SK-N-SH (cell line): Measurements from ENCODE around the gene NIN. TPM values are rescaled to one million over a fixed set of nuclear protein-coding genes. Genes with fewer than 3 reads are reported as not detected.

Experiments used
- CTCF ChIA-PET: fragments of 300-600, 350-600 bp; formaldehyde crosslinking; extraction: SDS; loops from one replicate; lab custom pipeline; 2021; lab: Yijun Ruan, JAX
- POLR2A ChIA-PET: fragments of 350-600 bp; sonication (Branson Sonifier 250); formaldehyde crosslinking; extraction: SDS; loops from one replicate; lab custom pipeline; 2020; ENCODE audit warnings: antibody characterized with exemption, inconsistent platforms; lab: Yijun Ruan, JAX
- DNase-seq: peaks from one replicate; pipeline ENCODE4 v3.0.0; 2012
- H2AFZ ChIP-seq: fragments of 200-600 bp; sonication (generic); 2 replicates; pipeline ENCODE4 v1.8.1; 2016; ENCODE audit warnings: antibody characterized with exemption, mild to moderate bottlenecking, low read depth
- H3F3A ChIP-seq: fragments of 200-600 bp; sonication (generic); replicated peaks from 2 replicates; pipeline ENCODE3; 2016; ENCODE audit warnings: antibody characterized with exemption, mild to moderate bottlenecking; ENCODE audit not compliant: insufficient read depth
- H3K27ac ChIP-seq, 2 experiments: fragments of 200-500 bp in 1 of 2; fragments of 200-600 bp in 1 of 2; sonication (Bioruptor generic) in 1 of 2; sonication (generic), shearing (Covaris generic) in 1 of 2; 2 replicates each; pipeline versions ENCODE4 v1.5.1 to v1.6.1; 2014 to 2016; ENCODE audit warnings: low read depth in 2 of 2, inconsistent platforms in 1 of 2, low read length in 1 of 2, mild to moderate bottlenecking in 1 of 2, mixed read lengths in 1 of 2
- H3K27me3 ChIP-seq: fragments of 200-600 bp; sonication (generic), shearing (Covaris generic); 2 replicates; pipeline ENCODE4 v1.6.1; 2016; ENCODE audit warnings: mixed run types; ENCODE audit not compliant: insufficient read depth
- H3K36me3 ChIP-seq, 2 experiments: fragments of 200-500 bp in 1 of 2; fragments of 200-600 bp in 1 of 2; sonication (Bioruptor generic) in 1 of 2; sonication (generic) in 1 of 2; replicated peaks in 1 of 2; 2 replicates each; pipeline versions ENCODE3 to v1.5.1; 2014 to 2016; ENCODE audit warnings: low read length in 1 of 2, mild to moderate bottlenecking in 1 of 2; ENCODE audit not compliant: insufficient read depth in 2 of 2, control insufficient read depth in 1 of 2
- H3K4me1 ChIP-seq, 2 experiments: fragments of 200-500 bp in 1 of 2; fragments of 200-600 bp in 1 of 2; sonication (Bioruptor generic) in 1 of 2; sonication (generic), shearing (Covaris generic) in 1 of 2; 2 replicates each; pipeline versions ENCODE4 v1.5.1 to v1.6.1; 2014 to 2016; ENCODE audit warnings: low read depth in 1 of 2, low read length in 1 of 2, mixed run types in 1 of 2; ENCODE audit not compliant: insufficient read depth in 2 of 2, control insufficient read depth in 1 of 2
- H3K4me2 ChIP-seq: fragments of 200-600 bp; sonication (generic), shearing (Covaris generic); 2 replicates; pipeline ENCODE4 v1.6.1; 2017; ENCODE audit warnings: mixed run types
- H3K4me3 ChIP-seq, 2 experiments: fragments of 200-500 bp in 1 of 2; fragments of 200-600 bp in 1 of 2; sonication (Bioruptor generic) in 1 of 2; sonication (generic), shearing (Covaris generic) in 1 of 2; 2 replicates each; pipeline versions ENCODE4 v1.5.1 to v1.8.1; 2014 to 2016; ENCODE audit warnings: low read depth in 2 of 2, inconsistent platforms in 1 of 2, low read length in 1 of 2, mild to moderate bottlenecking in 1 of 2, mixed read lengths in 1 of 2, moderate library complexity in 1 of 2
- H3K79me2 ChIP-seq: fragments of 200-600 bp; sonication (generic); 2 replicates; pipeline ENCODE4 v1.8.1; 2017; ENCODE audit warnings: mild to moderate bottlenecking; ENCODE audit not compliant: insufficient read depth
- H3K9ac ChIP-seq: fragments of 200-600 bp; sonication (generic); 2 replicates; pipeline ENCODE4 v1.6.1; 2017; ENCODE audit warnings: mixed run types
- H3K9me2 ChIP-seq: fragments of 200-600 bp; sonication (generic); 2 replicates; pipeline ENCODE4 v1.6.1; 2017; ENCODE audit warnings: mixed run types
- H3K9me3 ChIP-seq: fragments of 200-600 bp; sonication (generic); 2 replicates; pipeline ENCODE4 v1.6.1; 2017; ENCODE audit warnings: mixed run types, mild to moderate bottlenecking, moderate library complexity
- H4K20me1 ChIP-seq: fragments of 200-600 bp; sonication (generic); 2 replicates; pipeline ENCODE4 v1.6.1; 2017; ENCODE audit warnings: mild to moderate bottlenecking, mixed run types; ENCODE audit not compliant: insufficient read depth
- ELF1 ChIP-seq: IDR thresholded peaks from 2 replicates; pipeline ENCODE4 v1.4.0; 2012
- FOSL2 ChIP-seq: IDR thresholded peaks from 2 replicates; pipeline ENCODE4 v1.4.0; 2012; ENCODE audit warnings: low read depth, mild to moderate bottlenecking, moderate library complexity, borderline replicate concordance
- FOXM1 ChIP-seq: IDR thresholded peaks from 2 replicates; pipeline ENCODE4 v1.4.0; 2012; ENCODE audit warnings: low read depth, mild to moderate bottlenecking
- GABPA ChIP-seq: IDR thresholded peaks from 2 replicates; pipeline ENCODE4 v1.4.0; 2012; ENCODE audit warnings: low read depth, mild to moderate bottlenecking
- GATA2 ChIP-seq: sonication (generic); formaldehyde crosslinking; IDR thresholded peaks from 2 replicates; pipeline ENCODE4 v1.5.0; 2020; ENCODE audit warnings: mild to moderate bottlenecking, missing genetic modification reagents
- JUND ChIP-seq: IDR thresholded peaks from 2 replicates; pipeline ENCODE4 v1.4.0; 2012
- MEF2A ChIP-seq: IDR thresholded peaks from 2 replicates; pipeline ENCODE4 v1.4.0; 2012; ENCODE audit warnings: low read depth, borderline replicate concordance
- POLR2AphosphoS5 ChIP-seq: IDR thresholded peaks from 2 replicates; pipeline ENCODE4 v1.6.1; 2012; ENCODE audit warnings: low read depth, low read length
- RCOR1 ChIP-seq: fragments of 150-350 bp; IDR thresholded peaks from 2 replicates; pipeline ENCODE4 v1.6.1; 2017; ENCODE audit warnings: antibody characterized with exemption, low read length
- REST ChIP-seq: IDR thresholded peaks from 2 replicates; pipeline ENCODE4 v1.6.1; 2012; ENCODE audit warnings: mild to moderate bottlenecking, low read depth, low read length, moderate library complexity
- RFX5 ChIP-seq: IDR thresholded peaks from 2 replicates; pipeline ENCODE4 v1.6.1; 2012; ENCODE audit warnings: mild to moderate bottlenecking, improper control_type of control experiment, low read length
- TAF1 ChIP-seq: IDR thresholded peaks from 2 replicates; pipeline ENCODE4 v1.6.1; 2012; ENCODE audit warnings: low read depth, mild to moderate bottlenecking, low read length, moderate library complexity, borderline replicate concordance
- TCF12 ChIP-seq: IDR thresholded peaks from 2 replicates; pipeline ENCODE4 v1.4.0; 2012
- USF2 ChIP-seq: fragments of 150-350 bp; IDR thresholded peaks from 2 replicates; pipeline ENCODE4 v1.6.1; 2017; ENCODE audit warnings: antibody characterized with exemption, low read length, low read depth, borderline replicate concordance
- ZBTB33 ChIP-seq: IDR thresholded peaks from 2 replicates; pipeline ENCODE4 v1.4.0; 2012; ENCODE audit warnings: low read depth, borderline replicate concordance
- WGBS: methylation state at CpG from one replicate; pipeline ENCODE4 v1.1.6; 2017; ENCODE audit warnings: low lambda C conversion rate; 5-methylcytosine and 5-hydroxymethylcytosine counted together
- polyA plus RNA-seq, 3 experiments: library from polyadenylated mRNA; depleted of rRNA; stranded (reverse); fragments of >200 nt; gene quantifications; 2 replicates each; pipeline ENCODE4 v1.2.3, GENCODE V29; 2012
- TF ChIP-seq, protein P1 (sequence below): fragments of 200-600 bp; sonication (generic); IDR thresholded peaks from 2 replicates; pipeline ENCODE4 v1.6.1; 2017; ENCODE audit warnings: antibody characterized with exemption, mild to moderate bottlenecking, moderate library complexity
- TF ChIP-seq, protein P2 (sequence below): fragments of 150-350 bp; IDR thresholded peaks from 2 replicates; pipeline ENCODE4 v1.6.1; 2016; ENCODE audit warnings: mild to moderate bottlenecking, low read depth, low read length

The NIN gene
- polyA plus RNA-seq, 1 of the 3 experiments (the other 2 are of a cell fraction) = 10.0 TPM

DNA sequence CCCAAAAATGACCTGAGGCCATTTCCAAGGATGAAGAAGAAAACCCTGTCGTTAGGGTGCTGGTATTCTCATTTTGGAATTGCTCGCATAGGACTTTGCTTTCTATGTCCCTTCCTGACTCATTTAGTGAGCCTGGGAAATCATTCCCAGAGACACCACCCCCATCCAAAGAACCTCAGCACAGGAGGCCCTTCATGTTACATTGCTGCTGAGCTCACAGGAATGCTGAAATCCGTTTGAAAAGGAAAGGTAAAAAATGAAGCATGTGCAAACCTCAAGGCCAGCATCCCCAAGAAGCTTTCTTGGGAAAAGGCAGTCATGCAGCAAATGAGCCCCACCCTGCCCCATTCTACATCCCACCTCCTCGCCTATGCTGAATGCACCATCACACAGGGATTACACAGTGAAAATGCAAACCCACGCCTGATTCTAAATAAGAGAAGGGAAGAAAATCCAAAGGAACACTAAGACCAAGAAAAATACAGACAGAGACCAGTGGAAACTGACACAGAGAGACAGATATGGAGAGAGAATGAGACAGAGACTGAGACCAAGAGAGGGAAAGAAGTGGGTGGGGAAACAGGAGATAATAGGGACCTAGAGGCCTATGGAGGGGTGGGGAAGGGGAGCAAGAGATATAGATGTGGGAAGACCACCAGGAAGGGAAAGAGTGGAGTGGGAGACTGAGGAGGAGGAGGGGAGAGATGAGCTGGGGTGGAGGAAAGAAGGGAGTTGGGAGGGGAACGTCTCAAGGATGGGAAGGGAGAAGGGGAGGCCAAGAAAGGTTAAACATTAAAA, 33.5 kb downstream of the NIN start:
- Histone ChIP-seq H3K4me2 (0 out of 2 replicates have a peak overlapping the region, but pooled peaks have one; percentile 62), H3F3A (peaks cover 24% of the 10 kb centered on the region), H4K20me1 (peaks cover 20% of the 10 kb centered on the region; the same call in 1 of the 2 replicates), H3K79me2 (peaks cover 62% of the 10 kb centered on the region), H3K4me3 (no peak overlapping the region), H3K27ac (no peak overlapping the region), H3K27me3 (no peaks in the 10 kb centered on the region), H3K9me3 (no peaks in the 10 kb centered on the region), H3K36me3 (peaks cover 3 to 19% of the 10 kb centered on the region in 2 experiments), H2AFZ (no peak overlapping the region), H3K9me2 (no peaks in the 10 kb centered on the region), H3K4me1 (peaks cover 16 to 32% of the 10 kb centered on the region in 2 experiments), H3K9ac (no peak overlapping the region)
- ChIA-PET CTCF (interaction anchor here (12.9 kb wide), 1 partner anchor 22 kb away, joined by 143 read pairs; no protein-coding TSS in a partner anchor), POLR2A (no interaction called here)
- WGBS = 80% methylated on average over 6 of the region's 6 CpGs
- no peak for DNase-seq
- TF ChIP-seq, protein P1, sequence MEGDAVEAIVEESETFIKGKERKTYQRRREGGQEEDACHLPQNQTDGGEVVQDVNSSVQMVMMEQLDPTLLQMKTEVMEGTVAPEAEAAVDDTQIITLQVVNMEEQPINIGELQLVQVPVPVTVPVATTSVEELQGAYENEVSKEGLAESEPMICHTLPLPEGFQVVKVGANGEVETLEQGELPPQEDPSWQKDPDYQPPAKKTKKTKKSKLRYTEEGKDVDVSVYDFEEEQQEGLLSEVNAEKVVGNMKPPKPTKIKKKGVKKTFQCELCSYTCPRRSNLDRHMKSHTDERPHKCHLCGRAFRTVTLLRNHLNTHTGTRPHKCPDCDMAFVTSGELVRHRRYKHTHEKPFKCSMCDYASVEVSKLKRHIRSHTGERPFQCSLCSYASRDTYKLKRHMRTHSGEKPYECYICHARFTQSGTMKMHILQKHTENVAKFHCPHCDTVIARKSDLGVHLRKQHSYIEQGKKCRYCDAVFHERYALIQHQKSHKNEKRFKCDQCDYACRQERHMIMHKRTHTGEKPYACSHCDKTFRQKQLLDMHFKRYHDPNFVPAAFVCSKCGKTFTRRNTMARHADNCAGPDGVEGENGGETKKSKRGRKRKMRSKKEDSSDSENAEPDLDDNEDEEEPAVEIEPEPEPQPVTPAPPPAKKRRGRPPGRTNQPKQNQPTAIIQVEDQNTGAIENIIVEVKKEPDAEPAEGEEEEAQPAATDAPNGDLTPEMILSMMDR = no peak
- TF ChIP-seq TAF1 (no peak), GATA2 (CRISPR knock-in tag) (no peak), RCOR1 (no peak), REST (no peak), TCF12 (no peak), MEF2A (no peak), ZBTB33 (no peak), GABPA (no peak), USF2 (no peak), RFX5 (no peak), FOSL2 (no peak), ELF1 (no peak), POLR2AphosphoS5 (no peak), FOXM1 (no peak), JUND (no peak)
- TF ChIP-seq, protein P2, sequence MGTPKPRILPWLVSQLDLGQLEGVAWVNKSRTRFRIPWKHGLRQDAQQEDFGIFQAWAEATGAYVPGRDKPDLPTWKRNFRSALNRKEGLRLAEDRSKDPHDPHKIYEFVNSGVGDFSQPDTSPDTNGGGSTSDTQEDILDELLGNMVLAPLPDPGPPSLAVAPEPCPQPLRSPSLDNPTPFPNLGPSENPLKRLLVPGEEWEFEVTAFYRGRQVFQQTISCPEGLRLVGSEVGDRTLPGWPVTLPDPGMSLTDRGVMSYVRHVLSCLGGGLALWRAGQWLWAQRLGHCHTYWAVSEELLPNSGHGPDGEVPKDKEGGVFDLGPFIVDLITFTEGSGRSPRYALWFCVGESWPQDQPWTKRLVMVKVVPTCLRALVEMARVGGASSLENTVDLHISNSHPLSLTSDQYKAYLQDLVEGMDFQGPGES = no peak
